GM23248 (cell line): ENCODE data around the gene PIWIL4. TPM values are rescaled to one million over a fixed set of nuclear protein-coding genes. Genes with fewer than 3 reads are reported as not detected.

ENCODE experiments used
- DNase-seq: peaks from one replicate; pipeline ENCODE4 v3.0.0-alpha.2; 2015
- H2AFZ ChIP-seq: fragments of 200-600 bp; sonication (generic); 2 replicates; pipeline ENCODE4 v1.6.1; 2016; ENCODE audit warnings: antibody characterized with exemption
- H3F3A ChIP-seq: fragments of 200-600 bp; sonication (generic); 2 replicates; pipeline ENCODE4 v1.6.1; 2016; ENCODE audit warnings: mild to moderate bottlenecking, antibody characterized with exemption, mixed run types; ENCODE audit not compliant: insufficient read depth
- H3K27ac ChIP-seq: fragments of 200-600 bp; sonication (generic); 2 replicates; pipeline ENCODE4 v1.5.1; 2016; ENCODE audit warnings: mild to moderate bottlenecking
- H3K27me3 ChIP-seq: fragments of 200-600 bp; sonication (generic); replicated peaks from 2 replicates; pipeline ENCODE4 v1.6.1; 2016; ENCODE audit warnings: mild to moderate bottlenecking; ENCODE audit not compliant: insufficient read depth
- H3K36me3 ChIP-seq: fragments of 200-600 bp; sonication (generic); 2 replicates; pipeline ENCODE4 v1.6.1; 2016; ENCODE audit warnings: low read depth, mild to moderate bottlenecking
- H3K4me1 ChIP-seq: fragments of 200-600 bp; sonication (generic); 2 replicates; pipeline ENCODE4 v1.6.1; 2016; ENCODE audit warnings: mild to moderate bottlenecking; ENCODE audit not compliant: insufficient read depth
- H3K4me2 ChIP-seq: fragments of 200-600 bp; sonication (generic); one replicate; pipeline ENCODE4 v1.6.1; 2016; ENCODE audit warnings: mild to moderate bottlenecking; ENCODE audit not compliant: unreplicated experiment
- H3K4me3 ChIP-seq: fragments of 200-600 bp; sonication (generic); 2 replicates; pipeline ENCODE4 v1.5.1; 2016; ENCODE audit warnings: mild to moderate bottlenecking
- H3K79me2 ChIP-seq: fragments of 200-600 bp; sonication (generic); 2 replicates; pipeline ENCODE4 v1.6.1; 2016; ENCODE audit warnings: mild to moderate bottlenecking; ENCODE audit not compliant: insufficient read depth
- H3K9ac ChIP-seq: fragments of 200-600 bp; sonication (generic); 2 replicates; pipeline ENCODE4 v1.6.1; 2016; ENCODE audit warnings: mild to moderate bottlenecking
- H3K9me2 ChIP-seq: fragments of 200-600 bp; sonication (generic); 2 replicates; pipeline ENCODE4 v1.6.1; 2016; ENCODE audit warnings: mixed run types, mild to moderate bottlenecking, moderate library complexity; ENCODE audit not compliant: insufficient read depth
- H3K9me3 ChIP-seq: fragments of 200-600 bp; sonication (generic); one replicate; pipeline ENCODE4 v1.6.1; 2017; ENCODE audit warnings: low read depth
- H4K20me1 ChIP-seq: fragments of 200-600 bp; sonication (generic); 2 replicates; pipeline ENCODE4 v1.6.0; 2016; ENCODE audit not compliant: insufficient read depth
- EZH2 ChIP-seq: fragments of 200-600 bp; sonication (generic); IDR thresholded peaks from 2 replicates; pipeline ENCODE4 v1.6.1; 2018; ENCODE audit warnings: antibody characterized with exemption, mild to moderate bottlenecking; ENCODE audit not compliant: insufficient read depth, poor library complexity, severe bottlenecking
- EZH2phosphoT487 ChIP-seq: fragments of 200-600 bp; sonication (generic); IDR thresholded peaks from 2 replicates; pipeline ENCODE4 v1.6.1; 2018; ENCODE audit warnings: antibody characterized with exemption, moderate library complexity, mild to moderate bottlenecking, low read depth; ENCODE audit not compliant: insufficient read depth
- WGBS, 2 experiments: methylation state at CpG; one replicate each; pipeline ENCODE4 v1.1.6; 2015 to 2017; ENCODE audit warnings: low lambda C conversion rate in 2 of 2, low coverage in 1 of 2; ENCODE audit errors: missing lambda C conversion rate in 2 of 2; 5-methylcytosine and 5-hydroxymethylcytosine counted together
- in situ Hi-C: fragments of 300-500 bp; cut with MboI; formaldehyde crosslinking; loops from 2 replicates; pipeline ENCODE4 v1.15.0; 2020
- polyA plus RNA-seq: library from polyadenylated mRNA; unstranded; fragments of >200 nt; fragmentation: Nextera tagmentation; extraction: Ambion mirVana; gene quantifications from 2 replicates; pipeline ENCODE4 v1.2.1, GENCODE V29; 2016
- total RNA-seq: library from RNA; depleted of rRNA; stranded (reverse); fragments of >200 nt; shearing (Covaris generic); gene quantifications from 2 replicates; pipeline ENCODE4 v1.2.3, GENCODE V29; 2014

PIWIL4 gene
- total and polyA plus RNA-seq, 2 experiments from 2014 or later: 1.2 to 1.4 TPM

- Histone ChIP-seq H3F3A (no peaks in the 10 kb centered on the region), H2AFZ (no peak overlapping the region), H3K27me3 (no peaks in the 10 kb centered on the region), H3K79me2 (no peaks in the 10 kb centered on the region), H3K27ac (no peak overlapping the region), H3K4me3 (no peak overlapping the region), H3K36me3 (no peaks in the 10 kb centered on the region; the same call in 1 of the 2 replicates), H4K20me1 (no peaks in the 10 kb centered on the region), H3K9ac (no peak overlapping the region), H3K4me2 (no peak overlapping the region), H3K9me2 (no peaks in the 10 kb centered on the region), H3K9me3 (no peaks in the 10 kb centered on the region), H3K4me1 (no peaks in the 10 kb centered on the region)
- TF ChIP-seq EZH2phosphoT487 (no peak), EZH2 (no peak)
- in situ Hi-C loops: no loop called here
- WGBS, 2 experiments: 94 to 97% methylated on average over 6 of the region's 6 CpGs
- no peak for DNase-seq
These were observed 27.9 kb downstream of the PIWIL4 start for GRCh38 chr11:94595076-94595475.

- Histone ChIP-seq H3F3A (peaks cover 10% of the 10 kb centered on the region), H3K9me2 (no peaks in the 10 kb centered on the region), H3K36me3 (no peaks in the 10 kb centered on the region; the same call in 1 of the 2 replicates), H3K4me2 (no peak overlapping the region), H3K9ac (no peak overlapping the region), H3K4me1 (peaks cover 8% of the 10 kb centered on the region), H3K9me3 (no peaks in the 10 kb centered on the region), H3K27ac (no peak overlapping the region), H3K27me3 (no peaks in the 10 kb centered on the region), H2AFZ (no peak overlapping the region), H3K4me3 (no peak overlapping the region), H3K79me2 (no peaks in the 10 kb centered on the region), H4K20me1 (no peaks in the 10 kb centered on the region)
- no peak for DNase-seq
- TF ChIP-seq EZH2phosphoT487: no peak
- in situ Hi-C loops: no loop called here
- WGBS, 2 experiments: 74 to 84% methylated on average over 2 of the region's 2 CpGs
These were observed 30.7 kb downstream of the PIWIL4 start for GRCh38 chr11:94597896-94598295.

- H2AFZ ChIP-seq: no peak overlapping the region
- H3K27ac ChIP-seq: no peak overlapping the region
- no peak overlapping the region for H3K4me2 ChIP-seq
- no peaks in the 10 kb centered on the region for H3K79me2 ChIP-seq
- H3K4me3 ChIP-seq: no peak overlapping the region
- TF ChIP-seq EZH2phosphoT487 (no peak), EZH2 (no peak)
- H3K27me3 ChIP-seq: no peaks in the 10 kb centered on the region
- WGBS, 2 experiments: 62 to 94% methylated on average over 2 to 3 of the region's 3 CpGs
- no peaks in the 10 kb centered on the region for H3K9me3 ChIP-seq
- in situ Hi-C loops: no loop called here
- no peaks in the 10 kb centered on the region for H3K9me2 ChIP-seq
- peaks cover 17% of the 10 kb centered on the region for H3F3A ChIP-seq
- H4K20me1 ChIP-seq: no peaks in the 10 kb centered on the region
- no peaks in the 10 kb centered on the region; the same call in 1 of the 2 replicates for H3K36me3 ChIP-seq
- peaks cover 8% of the 10 kb centered on the region for H3K4me1 ChIP-seq
- no peak for DNase-seq
- no peak overlapping the region for H3K9ac ChIP-seq
These were observed 32.3 kb downstream of the PIWIL4 start for GRCh38 chr11:94599510-94599909.

- Histone ChIP-seq H3K27ac (peak overlapping the region; percentile 50), H3K4me1 (peaks cover 12% of the 10 kb centered on the region), H3K79me2 (no peaks in the 10 kb centered on the region), H3K4me3 (peak overlapping the region; percentile 38), H3K4me2 (peak overlapping the region; percentile 61), H3K27me3 (no peaks in the 10 kb centered on the region), H4K20me1 (no peaks in the 10 kb centered on the region), H2AFZ (peak overlapping the region; percentile 59; the same call in 1 of the 2 replicates), H3K36me3 (no peaks in the 10 kb centered on the region), H3K9ac (peak overlapping the region; percentile 28; the same call in 1 of the 2 replicates), H3F3A (peaks cover 17% of the 10 kb centered on the region), H3K9me2 (no peaks in the 10 kb centered on the region), H3K9me3 (no peaks in the 10 kb centered on the region)
- peak; percentile 97 for DNase-seq
- 11 to 14% methylated on average over 8 of the region's 8 CpGs for WGBS, 2 experiments
- no peak for TF ChIP-seq EZH2
- in situ Hi-C loops: no loop called here
These were observed 35.5 kb downstream of the PIWIL4 start for GRCh38 chr11:94602430-94603372.
